Skeletal muscle cell (primary cell): Measurements from ENCODE around the gene SMARCC1.

Experiments used
- DNase-seq: peaks from one replicate; pipeline ENCODE4 v3.0.0-alpha.2; 2010; ENCODE audit warnings: low read depth
- H3K4me3 ChIP-seq: 2 replicates; pipeline ENCODE4 v1.5.1; 2011; ENCODE audit warnings: low read depth, mild to moderate bottlenecking, control low read depth, low read length, moderate library complexity

SMARCC1 gene

GRCh38 chr3:47573190-47574172 lies 208.2 kb downstream of the SMARCC1 start:
- H3K4me3 ChIP-seq, result no peak overlapping the region

GRCh38 chr3:47571391-47572175 lies 210.1 kb downstream of the SMARCC1 start:
- no peak for DNase-seq
- H3K4me3 ChIP-seq, result no peak overlapping the region

More at GRCh38 chr3:47573190-47574172, 208.2 kb downstream of the SMARCC1 start:
- no peak for DNase-seq

GRCh38 chr3:47568901-47569300 lies 212.8 kb downstream of the SMARCC1 start:
- H3K4me3 ChIP-seq, result no peak overlapping the region
- DNase-seq, result no peak

- DNase-seq, result no peak
- no peak overlapping the region for H3K4me3 ChIP-seq
These were observed 214.5 kb downstream of the SMARCC1 start for GRCh38 chr3:47567149-47567548.

- no peak overlapping the region for H3K4me3 ChIP-seq
- no peak for DNase-seq
These were observed 215.0 kb downstream of the SMARCC1 start for GRCh38 chr3:47566667-47567066.

- H3K4me3 ChIP-seq, result no peak overlapping the region
- DNase-seq, result no peak
These were observed 215.8 kb downstream of the SMARCC1 start for GRCh38 chr3:47565734-47566550.

GRCh38 chr3:47556351-47556750 lies 225.3 kb downstream of the SMARCC1 start:
- DNase-seq, result no peak
- H3K4me3 ChIP-seq, result no peak overlapping the region

- no peak for DNase-seq
- no peak overlapping the region for H3K4me3 ChIP-seq
These were observed 227.4 kb downstream of the SMARCC1 start for GRCh38 chr3:47554335-47554734.

- DNase-seq, result no peak
- H3K4me3 ChIP-seq, result no peak overlapping the region
These were observed 228.3 kb downstream of the SMARCC1 start for GRCh38 chr3:47553407-47553806.

- no peak for DNase-seq
- no peak overlapping the region for H3K4me3 ChIP-seq
These were observed 239.1 kb downstream of the SMARCC1 start for GRCh38 chr3:47542471-47543173.

GRCh38 chr3:47541583-47542108 lies 240.0 kb downstream of the SMARCC1 start:
- no peak for DNase-seq
- H3K4me3 ChIP-seq, result no peak overlapping the region

- no peak for DNase-seq
- H3K4me3 ChIP-seq, result no peak overlapping the region
These were observed 241.4 kb downstream of the SMARCC1 start for GRCh38 chr3:47540281-47540680.

GRCh38 chr3:47536967-47537366 lies 244.7 kb downstream of the SMARCC1 start:
- no peak overlapping the region for H3K4me3 ChIP-seq
- no peak for DNase-seq

GRCh38 chr3:47536221-47536891 lies 245.3 kb downstream of the SMARCC1 start:
- no peak overlapping the region for H3K4me3 ChIP-seq
- no peak for DNase-seq
